H1 (cell line): ENCODE measurements around the gene UBE3C. TPM values are rescaled to one million over a fixed set of nuclear protein-coding genes. Genes with fewer than 3 reads are reported as not detected.
"Not testable (repeated sequence)": the region's sequence is repeated elsewhere in the genome, so short reads cannot be mapped to it uniquely, and the experiment has no call there.

Experiments used
- CTCF ChIA-PET: fragments of 300-600 bp; sonication (Branson Sonifier 250); formaldehyde crosslinking; loops from one replicate; lab custom pipeline; 2021; ENCODE audit not compliant: partially characterized antibody; lab: Charles Lee
- POLR2A ChIA-PET: fragments of 300-600 bp; sonication (Branson Sonifier 250); formaldehyde crosslinking; loops from one replicate; lab custom pipeline; 2021; ENCODE audit warnings: inconsistent platforms; ENCODE audit not compliant: partially characterized antibody; lab: Charles Lee
- DNase-seq, 2 experiments: peaks; one replicate each; pipeline versions ENCODE4 v3.0.0 to v3.0.0-alpha.2; 2010 to 2022; ENCODE audit warnings: low spot score in 2 of 2, low read depth in 1 of 2, mixed read lengths in 1 of 2
- FAIRE-seq: peaks from 2 replicates; lab custom pipeline; 2011; peaks lifted over from hg19 to GRCh38; lab: Jason Lieb, UNC
- H2AFZ ChIP-seq: 2 replicates; pipeline ENCODE4 v1.8.1; 2012; ENCODE audit warnings: low read length, inconsistent platforms
- H2AK5ac ChIP-seq: 2 replicates; pipeline ENCODE4 v1.6.1; 2013; ENCODE audit warnings: low read depth, low read length
- H2BK120ac ChIP-seq: replicated peaks from 2 replicates; pipeline ENCODE3; 2013; ENCODE audit warnings: low read depth, low read length, inconsistent platforms
- H2BK12ac ChIP-seq: 2 replicates; pipeline ENCODE4 v1.6.1; 2013; ENCODE audit warnings: low read depth, low read length
- H2BK15ac ChIP-seq: 2 replicates; pipeline ENCODE4 v1.6.1; 2013; ENCODE audit warnings: low read length
- H2BK20ac ChIP-seq: 2 replicates; pipeline ENCODE4 v1.6.1; 2013; ENCODE audit warnings: low read length
- H2BK5ac ChIP-seq: 2 replicates; pipeline ENCODE4 v1.6.1; 2013; ENCODE audit warnings: low read depth, low read length
- H3K14ac ChIP-seq: 2 replicates; pipeline ENCODE4 v1.6.1; 2013; ENCODE audit warnings: inconsistent platforms; ENCODE audit not compliant: insufficient read length
- H3K18ac ChIP-seq: 2 replicates; pipeline ENCODE4 v1.6.1; 2013; ENCODE audit warnings: low read length; ENCODE audit errors: extremely low read depth
- H3K23ac ChIP-seq: 2 replicates; pipeline ENCODE4 v1.6.1; 2013; ENCODE audit warnings: inconsistent platforms; ENCODE audit not compliant: insufficient read length
- H3K23me2 ChIP-seq: 2 replicates; pipeline ENCODE4 v1.6.1; 2013; ENCODE audit warnings: low read depth, low read length
- H3K27ac ChIP-seq: 2 replicates; pipeline ENCODE4 v1.6.1; 2011; ENCODE audit warnings: low read depth, low read length, inconsistent platforms
- H3K27me3 ChIP-seq, 4 experiments: replicated peaks in 1 of 4; 1 replicate in 1 of 4; 2 replicates in 3 of 4; pipeline versions ENCODE4 v1.6.1 to v1.8.1; 2011 to 2013; ENCODE audit warnings: low read length in 3 of 4, mild to moderate bottlenecking in 3 of 4, inconsistent platforms in 2 of 4, mixed read lengths in 2 of 4, moderate library complexity in 1 of 4; ENCODE audit not compliant: control insufficient read depth in 3 of 4, insufficient read depth in 3 of 4; ENCODE audit errors: extremely low read depth in 1 of 4
- H3K36me3 ChIP-seq, 4 experiments: 2 replicates each; pipeline versions ENCODE4 v1.6.1 to v1.8.1; 2011 to 2013; ENCODE audit warnings: mild to moderate bottlenecking in 4 of 4, low read length in 3 of 4, moderate library complexity in 2 of 4, control low read depth in 1 of 4, inconsistent platforms in 1 of 4; ENCODE audit not compliant: insufficient read depth in 4 of 4, control insufficient read depth in 2 of 4
- H3K4ac ChIP-seq: replicated peaks from 2 replicates; pipeline ENCODE3; 2013; ENCODE audit warnings: low read length, low read depth, mixed read lengths, inconsistent platforms; ENCODE audit not compliant: insufficient read length
- H3K4me1 ChIP-seq, 4 experiments: replicated peaks in 1 of 4; 1 replicate in 1 of 4; 2 replicates in 3 of 4; pipeline versions ENCODE4 v1.6.1 to v1.8.1; 2011 to 2013; ENCODE audit warnings: low read length in 3 of 4, inconsistent platforms in 2 of 4, mixed read lengths in 1 of 4; ENCODE audit not compliant: insufficient read depth in 4 of 4, control insufficient read depth in 3 of 4
- H3K4me2 ChIP-seq, 2 experiments: 2 replicates each; pipeline versions ENCODE4 v1.6.1 to v1.8.1; 2011 to 2013; ENCODE audit warnings: low read depth in 2 of 2, low read length in 2 of 2, control low read depth in 1 of 2, inconsistent platforms in 1 of 2, mild to moderate bottlenecking in 1 of 2; ENCODE audit not compliant: insufficient read depth in 1 of 2
- H3K4me3 ChIP-seq, 4 experiments: fragments of 200-600, 300-600 bp in 1 of 4; sonication (generic), shearing (Covaris generic), sonication (Bioruptor Twin) in 1 of 4; 2 replicates each; pipeline versions ENCODE4 v1.5.1 to v1.8.1; 2011 to 2016; ENCODE audit warnings: low read length in 4 of 4, low read depth in 3 of 4, control low read depth in 2 of 4, inconsistent platforms in 2 of 4, mild to moderate bottlenecking in 2 of 4, mixed read lengths in 1 of 4, moderate library complexity in 1 of 4; ENCODE audit not compliant: insufficient read depth in 2 of 4; ENCODE audit errors: extremely low read depth in 1 of 4
- H3K56ac ChIP-seq: replicated peaks from 2 replicates; pipeline ENCODE3; 2013; ENCODE audit warnings: low read depth, mild to moderate bottlenecking, mixed read lengths, low read length, inconsistent platforms; ENCODE audit not compliant: insufficient read length
- H3K79me1 ChIP-seq: 2 replicates; pipeline ENCODE4 v1.6.1; 2013; ENCODE audit warnings: low read depth, low read length, control low read depth
- H3K79me2 ChIP-seq, 2 experiments: 2 replicates each; pipeline versions ENCODE4 v1.6.1 to v1.8.1; 2012 to 2013; ENCODE audit warnings: low read length in 2 of 2, mild to moderate bottlenecking in 2 of 2, inconsistent platforms in 1 of 2; ENCODE audit not compliant: insufficient read depth in 2 of 2, control insufficient read depth in 1 of 2
- H3K9ac ChIP-seq, 4 experiments: replicated peaks in 1 of 4; 1 replicate in 1 of 4; 2 replicates in 3 of 4; pipeline versions ENCODE4 v1.6.1 to v1.8.1; 2011 to 2013; ENCODE audit warnings: low read depth in 3 of 4, low read length in 3 of 4, control low read depth in 2 of 4, mild to moderate bottlenecking in 2 of 4, moderate library complexity in 2 of 4, inconsistent platforms in 1 of 4; ENCODE audit errors: extremely low read depth in 1 of 4
- H3K9me3 ChIP-seq, 2 experiments: 2 replicates each; pipeline versions ENCODE4 v1.6.1 to v1.8.1; 2012 to 2013; ENCODE audit warnings: mild to moderate bottlenecking in 2 of 2, moderate library complexity in 2 of 2, control low read depth in 1 of 2, inconsistent platforms in 1 of 2, low read depth in 1 of 2, low read length in 1 of 2, mixed read lengths in 1 of 2; ENCODE audit not compliant: insufficient read depth in 2 of 2
- H4K20me1 ChIP-seq, 2 experiments: replicated peaks in 1 of 2; 2 replicates each; pipeline versions ENCODE3 to v1.8.1; 2011 to 2013; ENCODE audit warnings: inconsistent platforms in 2 of 2, low read length in 2 of 2, mild to moderate bottlenecking in 1 of 2; ENCODE audit not compliant: insufficient read depth in 2 of 2, control insufficient read depth in 1 of 2
- H4K5ac ChIP-seq: 2 replicates; pipeline ENCODE4 v1.6.1; 2013; ENCODE audit warnings: low read length, low read depth, mixed read lengths, inconsistent platforms; ENCODE audit not compliant: insufficient read length
- H4K8ac ChIP-seq: 2 replicates; pipeline ENCODE4 v1.8.0; 2013; ENCODE audit warnings: mild to moderate bottlenecking, moderate library complexity, low read length, inconsistent platforms; ENCODE audit not compliant: insufficient read depth; ENCODE audit errors: extremely low read depth
- H4K91ac ChIP-seq: replicated peaks from 2 replicates; pipeline ENCODE3; 2013; ENCODE audit warnings: low read length, mixed read lengths, inconsistent platforms; ENCODE audit not compliant: insufficient read length
- WGBS, 2 experiments: shearing (Covaris generic) in 1 of 2; methylation state at CpG; one replicate each; pipeline versions ENCODE4 v1.1.6 to v1.1.7; 2013 to 2015; ENCODE audit warnings: low lambda C conversion rate in 2 of 2, mixed read lengths in 2 of 2, inconsistent platforms in 1 of 2, low coverage in 1 of 2, missing lambda C conversion rate in 1 of 2; ENCODE audit not compliant: insufficient replicate concordance in 2 of 2, insufficient coverage in 1 of 2, insufficient read length in 1 of 2; ENCODE audit errors: extremely low coverage in 1 of 2, missing lambda C conversion rate in 1 of 2; 5-methylcytosine and 5-hydroxymethylcytosine counted together
- polyA plus RNA-seq, 7 experiments: library from polyadenylated mRNA; depleted of rRNA in 3 of 7; stranded (reverse) in 5 of 7; unstranded in 2 of 7; fragments of >200 nt in 5 of 7; fragments of 200-250 nt in 2 of 7; gene quantifications; 1 replicate in 5 of 7; 2 replicates in 1 of 7; 4 replicates in 1 of 7; pipeline versions ENCODE4 v1.2.1 to v1.2.3, GENCODE V29; 2011 to 2013; ENCODE audit warnings: missing spikeins in 2 of 7, mixed read lengths in 2 of 7
- total RNA-seq: library from RNA; stranded (reverse); fragmentation: NEBNext Ultra II Directional; extraction: Animal tissue kit (Norgen Biotek cat#: 25700); gene quantifications from 2 replicates; pipeline ENCODE4 v1.2.1, GENCODE V29; 2021

The UBE3C gene
- total and polyA plus RNA-seq, 2 of the 8 experiments (the other 6 are each of a cell fraction or from before 2014, with no cell fraction given): 32.0 to 54.1 TPM

- H3K4me3 ChIP-seq, H3K14ac ChIP-seq, H3K27me3 ChIP-seq, H3K18ac ChIP-seq, H3K9me3 ChIP-seq, H3K79me1 ChIP-seq, H4K5ac ChIP-seq, FAIRE-seq, H4K8ac ChIP-seq, H2BK20ac ChIP-seq, H2BK12ac ChIP-seq, H2BK15ac ChIP-seq, H3K79me2 ChIP-seq, H3K36me3 ChIP-seq, H3K4ac ChIP-seq, H3K4me2 ChIP-seq, H3K27ac ChIP-seq, H3K23me2 ChIP-seq, DNase-seq, H2AFZ ChIP-seq, H2AK5ac ChIP-seq, H3K23ac ChIP-seq, H2BK120ac ChIP-seq, H3K4me1 ChIP-seq, H3K9ac ChIP-seq, H2BK5ac ChIP-seq, H4K91ac ChIP-seq, H4K20me1 ChIP-seq, H3K56ac ChIP-seq: not testable (repeated sequence)
- 90% methylated on average over 2 of the region's 2 CpGs; no CpG with 5 or more reads in 1 of the 2 experiments for WGBS, 2 experiments
- CTCF ChIA-PET: interaction anchor here (0.6 to 1.5 kb wide), 4 partner anchors 42 to 944 kb away, joined by 3 to 4 read pairs (median 3); no protein-coding TSS in a partner anchor
- POLR2A ChIA-PET: interaction anchor here (1.1 kb wide), 1 partner anchor 73 kb away, joined by 4 read pairs; no protein-coding TSS in a partner anchor
Observed at GRCh38 chr7:157130849-157131248, 7.9 kb upstream of the UBE3C start.
